Caco-2 (cell line): ENCODE data around the gene UNC79. TPM values are rescaled to one million over a fixed set of nuclear protein-coding genes. Genes with fewer than 3 reads are reported as not detected.

Source experiments
- BruUV-seq: library from RNA; stranded (reverse); fragments of 400-500 nt; replicated peaks from 2 replicates; lab custom pipeline; 2021; lab: Mats Ljungman, UMichigan
- CTCF ChIA-PET: fragments of 300-600 bp; sonication (Branson Sonifier 250); formaldehyde crosslinking; loops from one replicate; lab custom pipeline; 2022; ENCODE audit warnings: antibody characterized with exemption; lab: Charles Lee
- POLR2A ChIA-PET: fragments of 300-600 bp; sonication (Branson Sonifier 250); formaldehyde crosslinking; loops from one replicate; lab custom pipeline; 2022; ENCODE audit warnings: antibody characterized with exemption; lab: Charles Lee
- DNase-seq, 2 experiments: peaks; one replicate each; pipeline versions ENCODE4 v3.0.0 to v3.0.0-alpha.2; 2020 to 2022
- H3K27me3 ChIP-seq: replicated peaks from 2 replicates; pipeline ENCODE4 v1.6.0; 2011; ENCODE audit warnings: low read length; ENCODE audit not compliant: control insufficient read depth, insufficient read depth
- H3K36me3 ChIP-seq: 2 replicates; pipeline ENCODE4 v1.5.1; 2011; ENCODE audit warnings: low read length; ENCODE audit not compliant: control insufficient read depth, insufficient read depth
- H3K4me1 ChIP-seq: fragments of 250-450 bp; sonication (Bioruptor Pico); 2 replicates; pipeline ENCODE4 v1.5.1; 2020; ENCODE audit warnings: mild to moderate bottlenecking
- H3K4me3 ChIP-seq: 2 replicates; pipeline ENCODE4 v1.5.1; 2011; ENCODE audit warnings: low read depth, mild to moderate bottlenecking, control low read depth, low read length
- H3K9me3 ChIP-seq: fragments of 250-450 bp; sonication (Bioruptor Pico); 2 replicates; pipeline ENCODE4 v1.5.1; 2020; ENCODE audit warnings: mild to moderate bottlenecking, moderate library complexity
- H3K27ac Mint-ChIP-seq: one replicate; pipeline ENCODE4 v1.8.0; 2022; ENCODE audit warnings: mixed read lengths; ENCODE audit not compliant: unreplicated experiment
- H3K27me3 Mint-ChIP-seq: one replicate; pipeline ENCODE4 v1.8.0; 2022; ENCODE audit warnings: mixed read lengths; ENCODE audit not compliant: insufficient read depth, unreplicated experiment
- H3K36me3 Mint-ChIP-seq: one replicate; pipeline ENCODE4 v1.8.0; 2022; ENCODE audit warnings: mild to moderate bottlenecking, mixed read lengths; ENCODE audit not compliant: insufficient read depth, unreplicated experiment
- H3K4me1 Mint-ChIP-seq: one replicate; pipeline ENCODE4 v1.8.0; 2022; ENCODE audit warnings: low read depth, mixed read lengths; ENCODE audit not compliant: unreplicated experiment
- H3K4me3 Mint-ChIP-seq: one replicate; pipeline ENCODE4 v1.8.0; 2022; ENCODE audit warnings: mild to moderate bottlenecking, moderate library complexity, mixed read lengths; ENCODE audit not compliant: unreplicated experiment
- H3K9me3 Mint-ChIP-seq: one replicate; pipeline ENCODE4 v1.8.0; 2022; ENCODE audit warnings: mixed read lengths; ENCODE audit not compliant: unreplicated experiment
- CTCF ChIP-seq, 2 experiments: fragments of 200-600 bp in 1 of 2; IDR thresholded peaks; 1 replicate in 1 of 2; 2 replicates in 1 of 2; pipeline versions ENCODE4 v1.5.1 to v1.8.0; 2011 to 2022; ENCODE audit warnings: antibody characterized with exemption in 1 of 2, control low read depth in 1 of 2, inconsistent platforms in 1 of 2, low read depth in 1 of 2, low read length in 1 of 2, mild to moderate bottlenecking in 1 of 2, moderate library complexity in 1 of 2; ENCODE audit not compliant: insufficient read depth in 1 of 2, severe bottlenecking in 1 of 2, unreplicated experiment in 1 of 2
- intact Hi-C: fragments of 100-400 bp; cut with micrococcal nuclease; formaldehyde crosslinking; loops from one replicate; pipeline ENCODE4 v1.10.0; 2022; ENCODE audit not compliant: unreplicated experiment
- total RNA-seq: library from RNA; stranded (reverse); gene quantifications from 2 replicates; pipeline ENCODE4 v1.2.3, GENCODE V29; 2022

Gene UNC79
- total RNA-seq, 1 experiment from 2014 or later = 0.07 TPM

DNA sequence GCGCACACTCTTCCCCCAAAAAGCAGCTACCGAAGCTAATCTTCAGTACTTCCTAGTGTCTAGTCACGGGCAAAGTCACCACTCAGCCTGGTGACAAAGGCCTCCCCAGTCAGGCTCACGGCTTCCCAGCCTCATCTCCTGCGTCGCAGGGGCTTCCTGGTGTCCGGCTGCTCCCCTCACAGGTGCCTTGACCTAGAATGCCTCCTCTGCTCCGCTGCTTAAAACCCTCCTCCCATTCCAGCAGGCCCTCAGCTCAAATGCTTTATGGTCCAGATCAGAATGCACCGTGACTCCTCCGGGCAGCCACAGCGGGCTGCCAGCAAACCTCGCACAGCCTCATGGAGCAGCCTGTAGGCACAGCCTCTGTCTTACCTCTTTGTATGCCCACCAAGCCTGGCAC is 304.5 kb downstream of the UNC79 start:
- H3K4me1 ChIP-seq = no peaks in the 10 kb centered on the region
- Mint-ChIP-seq H3K27me3 (peaks cover 6% of the 10 kb centered on the region), H3K27ac (no peak overlapping the region), H3K4me3 (no peak overlapping the region), H3K9me3 (no peaks in the 10 kb centered on the region), H3K36me3 (no peaks in the 10 kb centered on the region), H3K4me1 (no peaks in the 10 kb centered on the region)
- DNase-seq = no peak
- no peak for TF ChIP-seq CTCF (IDR thresholded peaks at IDR 0.05; ENCODE audit: insufficient read depth in 1 of 2, low read depth in 1 of 2, low read length in 1 of 2, severe bottlenecking in 1 of 2, unreplicated experiment in 1 of 2)
- H3K27me3 ChIP-seq = no peaks in the 10 kb centered on the region
- H3K4me3 ChIP-seq = no peak overlapping the region
- intact Hi-C loops = no loop called here
- ChIA-PET POLR2A (no interaction called here), CTCF (no interaction called here)
- no peaks in the 10 kb centered on the region for H3K9me3 ChIP-seq
- no TSS peak for BruUV-seq
- H3K36me3 ChIP-seq = no peaks in the 10 kb centered on the region

DNA sequence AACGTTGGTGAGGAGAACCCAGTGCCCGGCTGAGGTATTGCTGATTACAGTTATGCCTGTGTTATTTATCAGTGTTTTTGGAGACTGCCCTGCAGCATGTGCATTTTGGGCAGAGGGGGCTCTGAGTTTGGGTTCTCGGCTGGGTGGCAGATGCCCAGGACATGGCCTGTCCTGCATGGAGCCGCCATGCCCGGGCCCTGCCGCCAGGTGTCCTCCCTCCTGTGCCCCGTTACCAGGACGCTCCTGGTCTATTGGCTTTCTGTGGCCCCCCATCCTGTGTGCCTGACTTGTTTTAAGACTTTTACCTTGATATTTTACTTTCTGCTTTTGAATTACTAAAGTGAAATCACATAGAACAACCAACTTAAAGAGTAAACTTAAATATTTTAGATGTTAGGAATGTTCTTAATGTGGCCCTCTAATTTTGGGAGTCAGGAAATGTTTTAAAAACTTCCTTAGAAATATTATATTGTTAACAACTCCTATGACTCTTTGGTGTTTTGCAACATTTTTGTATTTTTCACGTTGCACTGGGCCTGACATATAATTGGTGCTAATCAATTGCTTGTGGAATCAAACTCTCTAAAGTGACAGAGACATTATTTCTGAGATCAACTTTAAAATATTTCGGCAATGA is 305.8 kb downstream of the UNC79 start:
- no peak overlapping the region for H3K27ac Mint-ChIP-seq
- H3K36me3 Mint-ChIP-seq = no peaks in the 10 kb centered on the region

GRCh38 chr14:93737634-93738033 is 306.9 kb downstream of the UNC79 start:
- Histone ChIP-seq H3K27me3 (no peaks in the 10 kb centered on the region), H3K9me3 (no peaks in the 10 kb centered on the region), H3K4me3 (no peak overlapping the region), H3K36me3 (no peaks in the 10 kb centered on the region), H3K4me1 (no peaks in the 10 kb centered on the region)
- no TSS peak for BruUV-seq
- ChIA-PET CTCF (no interaction called here), POLR2A (no interaction called here)
- H3K4me3 Mint-ChIP-seq = no peak overlapping the region
- no peaks in the 10 kb centered on the region for H3K4me1 Mint-ChIP-seq
- H3K9me3 Mint-ChIP-seq = no peaks in the 10 kb centered on the region
- H3K27ac Mint-ChIP-seq = no peak overlapping the region
- H3K36me3 Mint-ChIP-seq = no peaks in the 10 kb centered on the region
- intact Hi-C loops = no loop called here
- no peak for DNase-seq
- TF ChIP-seq CTCF (IDR thresholded peaks at IDR 0.05; ENCODE audit: insufficient read depth in 1 of 2, low read depth in 1 of 2, low read length in 1 of 2, severe bottlenecking in 1 of 2, unreplicated experiment in 1 of 2) = no peak
- H3K27me3 Mint-ChIP-seq = peaks cover 6% of the 10 kb centered on the region

More for the DNA sequence above, 305.8 kb downstream of the UNC79 start:
- Histone ChIP-seq H3K36me3 (no peaks in the 10 kb centered on the region), H3K9me3 (no peaks in the 10 kb centered on the region), H3K4me3 (no peak overlapping the region), H3K4me1 (no peaks in the 10 kb centered on the region), H3K27me3 (no peaks in the 10 kb centered on the region)
- BruUV-seq = no TSS peak
- CTCF ChIA-PET = no interaction called here
- peak; percentile 59 to 61 for TF ChIP-seq CTCF (IDR thresholded peaks at IDR 0.05; ENCODE audit: insufficient read depth in 1 of 2, low read depth in 1 of 2, low read length in 1 of 2, severe bottlenecking in 1 of 2, unreplicated experiment in 1 of 2)
- Mint-ChIP-seq H3K9me3 (no peaks in the 10 kb centered on the region), H3K4me3 (no peak overlapping the region), H3K4me1 (no peaks in the 10 kb centered on the region), H3K27me3 (peaks cover 6% of the 10 kb centered on the region)
- peak in 1 of 2 experiments; percentile 30 for DNase-seq
- intact Hi-C loops = no loop called here
- POLR2A ChIA-PET = no interaction called here
